Activated CD4-positive, CD25-positive, alpha-beta regulatory T cell (primary cell): ENCODE results near the gene CDKN2B-AS1.

Experiments used
- DNase-seq, 4 experiments: peaks; one replicate each; lab custom pipeline; 2025; lab: John Stamatoyannopoulos, UW

CDKN2B-AS1 gene

GRCh38 chr9:22157276-22157675 lies 162.7 kb downstream of the CDKN2B-AS1 start:
- no peak for DNase-seq

- DNase-seq, result no peak
Measured at GRCh38 chr9:22157828-22158227, 163.2 kb downstream of the CDKN2B-AS1 start.

- DNase-seq, result no peak
Measured at GRCh38 chr9:22158271-22158670, 163.7 kb downstream of the CDKN2B-AS1 start.

- no peak for DNase-seq
Measured at GRCh38 chr9:22158927-22159346, 164.3 kb downstream of the CDKN2B-AS1 start.

- no peak for DNase-seq
Measured at GRCh38 chr9:22159586-22159985, 165.0 kb downstream of the CDKN2B-AS1 start.

- DNase-seq, result no peak
Measured at GRCh38 chr9:22160221-22160620, 165.6 kb downstream of the CDKN2B-AS1 start.

- no peak for DNase-seq
Measured at GRCh38 chr9:22165144-22165543, 170.6 kb downstream of the CDKN2B-AS1 start.

GRCh38 chr9:22169243-22169642 lies 174.7 kb downstream of the CDKN2B-AS1 start:
- DNase-seq, result no peak

GRCh38 chr9:22169727-22170503 lies 175.3 kb downstream of the CDKN2B-AS1 start:
- DNase-seq, result no peak
